Erythroblast (primary cell): ENCODE measurements around the gene NEGR1.

Experiments used
- GATA1 ChIP-seq: IDR thresholded peaks from 2 replicates; pipeline ENCODE4 v1.6.1; 2011; ENCODE audit warnings: low read depth, mild to moderate bottlenecking, control low read depth, low read length, moderate library complexity
- POLR2A ChIP-seq: IDR thresholded peaks from 2 replicates; pipeline ENCODE4 v1.6.1; 2011; ENCODE audit warnings: mild to moderate bottlenecking, low read length

GRCh38 chr1:71592646-71593274 is 689.6 kb downstream of the NEGR1 start:
- TF ChIP-seq POLR2A (no peak), GATA1 (no peak)
